Anterior cingulate cortex (tissue), 58 donors: ENCODE data around the gene SRGAP2B.
"Not testable (repeated sequence)": the region's sequence is repeated elsewhere in the genome, so short reads cannot be mapped to it uniquely, and the experiment has no call there.

Experiments used
- DNase-seq, 58 donors: peaks; one replicate each; lab custom pipeline; 2025; lab: John Stamatoyannopoulos, UW

SRGAP2B gene

DNA sequence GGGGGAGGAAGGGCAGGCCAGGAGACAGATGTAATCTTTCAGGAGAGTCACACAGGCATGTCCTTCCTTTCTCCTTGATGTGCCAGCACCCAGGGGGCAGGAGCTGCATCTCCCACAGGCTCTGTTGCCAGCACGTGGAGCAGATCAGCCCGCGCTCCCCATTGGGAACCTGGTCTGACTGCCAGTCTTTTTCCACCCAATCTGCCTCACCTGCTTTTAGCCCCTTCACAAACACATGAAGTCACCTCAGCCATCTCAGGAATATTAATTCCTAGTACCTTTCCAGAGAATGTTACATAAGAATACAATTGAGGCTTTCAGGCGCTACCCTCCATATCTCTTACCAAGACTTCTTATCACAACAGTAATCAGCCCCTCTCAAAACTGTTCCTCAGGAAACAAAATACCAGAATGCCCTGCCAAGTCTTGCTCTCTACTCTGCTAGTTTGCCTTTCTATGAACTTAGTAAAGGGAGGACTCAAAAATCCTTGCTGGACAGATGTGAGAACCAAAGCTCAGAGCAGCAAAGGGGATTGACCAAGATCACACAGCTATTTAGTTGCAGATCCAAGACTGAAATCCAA lies 94.3 kb downstream of the SRGAP2B start:
- DNase-seq: not testable (repeated sequence)

DNA sequence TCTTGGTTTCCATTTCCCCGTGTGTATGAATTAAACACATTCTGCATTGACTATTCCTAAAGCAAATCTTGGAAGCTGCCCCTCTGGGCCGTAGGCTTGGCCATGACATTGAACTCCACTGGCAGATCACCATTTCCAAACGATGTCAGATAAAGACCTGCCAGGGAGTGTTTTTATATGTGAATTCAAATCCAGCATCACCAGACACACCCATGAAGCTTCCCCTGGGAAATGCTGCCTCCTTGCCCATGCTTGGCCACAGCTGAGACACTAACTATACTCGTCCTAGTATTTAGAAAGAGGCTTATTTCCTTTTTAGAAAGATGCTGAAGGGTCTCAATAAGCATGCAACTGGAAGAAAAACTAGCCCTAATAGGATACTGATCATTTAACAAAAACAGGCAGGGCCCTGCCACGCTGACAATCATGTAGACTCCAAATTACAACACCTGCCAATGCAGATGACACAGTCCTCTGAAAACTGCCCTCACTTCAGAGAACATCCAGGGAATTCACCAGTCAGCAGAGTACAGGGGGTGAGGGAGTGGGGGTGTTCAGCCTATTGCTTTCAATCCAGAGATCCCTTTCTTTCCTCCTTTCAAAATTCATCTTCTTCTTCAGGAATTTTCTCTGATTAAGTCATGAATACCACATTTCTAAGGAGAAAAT lies 94.9 kb downstream of the SRGAP2B start:
- DNase-seq: not testable (repeated sequence)

DNA sequence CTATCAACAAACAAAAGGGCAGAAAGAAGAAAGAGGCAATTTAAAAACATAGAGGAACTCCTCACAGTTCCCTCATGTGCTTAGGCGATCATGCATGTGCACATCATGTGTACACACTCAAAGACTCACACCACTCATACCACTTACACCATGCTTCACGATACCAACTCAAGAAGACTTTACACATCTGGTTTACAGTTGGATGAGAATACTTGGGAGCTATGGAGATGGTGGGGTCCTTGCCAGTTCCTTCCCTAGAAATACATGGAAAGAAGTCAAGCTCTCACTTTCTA lies 96.2 kb downstream of the SRGAP2B start:
- not testable (repeated sequence) for DNase-seq

DNA sequence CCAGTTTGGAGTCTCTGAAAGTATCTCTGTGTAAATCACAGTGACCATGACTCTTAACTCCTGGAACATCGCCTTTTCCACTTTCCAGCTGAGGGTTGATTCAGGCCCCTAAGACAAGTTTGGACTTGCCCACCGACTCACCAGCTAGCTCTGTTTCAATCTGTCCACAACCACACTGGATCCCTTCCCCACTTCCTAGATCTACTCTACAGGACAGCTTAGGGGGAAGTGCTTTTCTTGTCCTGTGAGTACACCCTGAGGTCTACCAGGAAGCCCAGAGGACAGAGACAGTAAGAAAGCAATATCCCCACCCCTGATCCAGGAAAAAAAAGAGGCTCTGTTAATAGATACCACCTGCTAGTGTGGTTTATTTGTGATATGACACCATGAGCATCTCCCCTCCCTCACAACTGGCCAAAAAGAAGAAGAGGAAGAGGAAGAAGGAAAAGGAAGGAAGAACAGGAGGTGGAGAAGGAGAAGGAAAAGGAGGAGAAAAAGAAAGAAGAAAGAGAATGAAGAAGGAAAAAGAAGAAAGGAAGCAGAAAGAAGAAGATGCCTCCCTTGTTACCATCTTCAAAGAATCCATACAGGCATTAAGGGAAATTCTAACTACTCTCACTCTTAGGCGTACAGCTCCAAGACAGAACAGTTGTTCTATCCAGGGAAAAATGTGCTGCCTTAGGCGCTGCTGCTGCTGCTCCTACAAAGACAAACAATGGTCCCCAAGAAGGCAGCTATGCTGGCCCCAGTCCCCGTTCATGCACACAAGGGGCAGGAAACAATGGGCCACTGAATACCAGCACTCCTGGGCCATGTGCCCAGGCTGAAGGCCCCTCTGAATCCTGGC lies 96.8 kb downstream of the SRGAP2B start:
- DNase-seq: not testable (repeated sequence)

DNA sequence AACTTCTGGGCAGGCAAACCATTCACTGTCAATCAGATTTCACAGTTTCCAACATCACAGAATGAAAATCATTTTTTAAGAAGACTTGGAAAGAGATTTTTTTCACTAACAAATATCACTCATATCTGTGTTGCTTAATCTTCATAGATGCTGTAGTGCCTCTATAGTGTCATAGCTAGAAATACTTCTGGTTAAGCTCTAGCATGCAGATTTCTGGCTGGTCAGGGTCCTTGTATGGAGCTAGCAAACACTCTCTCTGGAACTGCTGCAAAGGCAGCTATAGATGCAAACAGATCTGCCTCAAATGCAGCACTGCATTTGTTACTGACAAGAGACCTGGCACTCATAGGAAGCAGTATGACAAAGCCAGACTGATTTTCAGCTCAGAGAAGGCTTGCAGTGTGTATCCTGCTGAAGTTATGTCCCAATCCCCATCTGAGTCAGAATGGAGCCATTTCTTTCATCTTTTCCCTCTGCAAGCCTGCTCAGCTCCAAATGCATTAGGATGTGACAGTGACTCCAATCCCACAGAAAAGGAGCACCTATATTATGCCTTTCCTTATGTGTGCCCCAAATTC lies 99.2 kb downstream of the SRGAP2B start:
- peak in 2 of 58 donors; percentile 1 to 16 for DNase-seq

DNA sequence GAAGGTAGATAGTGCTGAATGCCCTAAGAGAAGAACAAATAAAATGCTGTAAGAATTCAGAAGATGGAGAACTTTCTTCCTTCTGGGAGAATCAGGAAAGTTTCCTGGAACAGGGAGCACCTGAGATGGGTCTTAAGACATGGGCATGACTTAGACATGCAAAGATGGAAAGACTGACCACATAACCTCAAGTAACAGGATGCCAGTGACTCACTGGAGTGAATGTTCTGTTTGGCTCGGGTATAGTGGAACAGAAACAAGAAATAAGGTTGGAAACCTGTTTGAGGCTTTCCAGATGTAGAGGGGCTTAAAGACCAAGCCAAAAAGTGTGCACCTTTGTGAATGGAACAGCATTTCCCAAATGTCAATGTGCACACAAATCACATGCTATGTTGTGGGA lies 102.2 kb downstream of the SRGAP2B start:
- not testable (repeated sequence) for DNase-seq

DNA sequence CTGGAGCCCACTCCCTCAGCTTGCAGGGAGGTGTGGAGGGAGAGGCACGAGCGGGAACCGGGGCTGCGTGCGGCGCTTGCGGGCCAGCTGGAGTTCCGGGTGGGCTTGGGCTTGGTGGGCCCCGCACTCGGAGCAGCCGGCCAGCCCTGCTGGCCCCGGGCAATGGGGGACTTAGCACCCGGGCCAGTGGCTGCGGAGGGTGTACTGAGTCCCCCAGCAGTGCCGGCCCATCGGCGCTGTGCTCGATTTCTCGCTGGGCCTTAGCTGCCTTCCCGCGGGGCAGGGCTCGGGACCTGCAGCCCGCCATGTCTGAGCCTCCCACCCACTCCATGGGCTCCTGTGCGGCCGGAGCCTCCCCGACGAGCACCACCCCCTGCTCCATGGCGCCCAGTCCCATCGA lies 104.5 kb downstream of the SRGAP2B start:
- not testable (repeated sequence) for DNase-seq

DNA sequence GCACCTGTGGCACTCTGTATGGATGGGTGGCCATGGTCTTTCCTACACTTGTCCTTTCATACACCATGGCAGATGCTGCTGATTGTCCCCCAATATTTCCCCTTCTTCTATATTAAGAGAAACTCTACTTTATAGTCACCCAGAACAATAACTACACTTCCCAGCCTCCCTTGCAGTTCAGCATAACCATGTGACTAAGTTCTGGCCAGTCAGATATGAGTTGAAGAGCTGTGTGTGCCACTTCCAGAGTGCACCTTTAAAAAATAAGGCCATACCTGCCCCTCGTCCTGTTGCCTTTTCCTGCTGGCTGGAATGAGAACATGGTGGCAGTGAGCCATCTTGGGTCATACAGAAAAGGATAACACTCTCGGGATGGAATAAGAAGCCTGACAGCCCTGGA lies 108.0 kb downstream of the SRGAP2B start:
- not testable (repeated sequence) for DNase-seq

DNA sequence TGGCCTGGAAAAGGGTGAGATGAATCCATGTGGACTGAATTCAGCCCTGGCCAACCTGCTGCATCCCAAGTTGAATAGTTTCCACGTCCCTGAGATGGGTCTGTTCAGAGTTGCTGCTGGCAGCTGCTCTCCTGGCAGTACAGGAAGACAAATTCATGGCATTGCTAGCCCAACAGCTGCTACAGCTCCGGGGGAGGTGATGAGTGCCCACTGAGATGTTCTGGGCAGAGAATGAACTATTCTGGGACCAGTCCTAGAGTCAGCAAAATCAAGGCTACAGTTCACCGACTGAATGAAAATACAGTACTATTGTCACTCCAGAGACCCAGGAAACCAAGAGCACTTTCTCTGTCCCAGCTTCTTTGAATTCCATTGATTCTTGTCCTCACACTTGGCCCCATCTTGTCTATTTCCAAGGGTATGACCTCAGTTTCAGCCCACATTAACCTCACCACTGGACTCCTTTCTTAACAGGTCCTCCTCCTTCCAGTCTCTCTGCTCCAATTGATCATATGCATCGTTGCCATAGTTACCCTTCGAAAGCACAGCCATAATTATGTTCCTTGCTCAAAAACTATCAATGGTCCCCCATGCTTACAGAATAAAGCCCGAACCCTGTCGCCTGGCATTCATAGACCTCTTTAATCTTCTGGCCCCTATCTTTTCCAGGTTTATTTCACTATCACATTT lies 108.8 kb downstream of the SRGAP2B start:
- DNase-seq: not testable (repeated sequence)

DNA sequence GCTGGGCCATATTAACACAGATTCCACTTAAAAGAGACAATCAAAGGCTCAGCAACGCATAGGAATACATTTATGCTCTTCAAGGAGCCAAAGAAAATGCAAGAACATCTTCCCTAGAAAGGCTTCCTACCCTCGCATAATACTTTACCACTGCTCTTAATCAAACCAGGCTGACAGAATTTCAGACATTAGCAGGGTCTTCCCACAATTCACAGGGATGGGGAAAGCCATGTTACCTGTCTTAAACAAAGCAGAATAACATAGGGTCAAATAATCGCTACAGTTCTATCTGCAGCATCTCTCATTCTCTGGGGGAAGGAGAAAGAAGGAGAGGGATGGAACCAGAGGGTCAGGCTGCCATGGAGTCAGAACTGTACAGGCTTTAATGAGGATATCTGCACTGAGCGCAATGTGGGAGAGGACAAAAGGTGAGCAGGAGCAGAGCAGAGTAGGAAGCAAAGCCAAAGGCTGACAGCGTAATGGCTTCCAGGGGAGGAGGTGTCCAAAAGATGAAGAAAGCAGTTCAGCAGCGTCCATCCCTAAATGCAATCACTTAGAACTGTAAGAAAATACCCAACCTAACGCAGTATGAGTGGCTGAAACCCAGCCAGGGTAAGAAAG lies 109.5 kb downstream of the SRGAP2B start:
- not testable (repeated sequence) for DNase-seq

DNA sequence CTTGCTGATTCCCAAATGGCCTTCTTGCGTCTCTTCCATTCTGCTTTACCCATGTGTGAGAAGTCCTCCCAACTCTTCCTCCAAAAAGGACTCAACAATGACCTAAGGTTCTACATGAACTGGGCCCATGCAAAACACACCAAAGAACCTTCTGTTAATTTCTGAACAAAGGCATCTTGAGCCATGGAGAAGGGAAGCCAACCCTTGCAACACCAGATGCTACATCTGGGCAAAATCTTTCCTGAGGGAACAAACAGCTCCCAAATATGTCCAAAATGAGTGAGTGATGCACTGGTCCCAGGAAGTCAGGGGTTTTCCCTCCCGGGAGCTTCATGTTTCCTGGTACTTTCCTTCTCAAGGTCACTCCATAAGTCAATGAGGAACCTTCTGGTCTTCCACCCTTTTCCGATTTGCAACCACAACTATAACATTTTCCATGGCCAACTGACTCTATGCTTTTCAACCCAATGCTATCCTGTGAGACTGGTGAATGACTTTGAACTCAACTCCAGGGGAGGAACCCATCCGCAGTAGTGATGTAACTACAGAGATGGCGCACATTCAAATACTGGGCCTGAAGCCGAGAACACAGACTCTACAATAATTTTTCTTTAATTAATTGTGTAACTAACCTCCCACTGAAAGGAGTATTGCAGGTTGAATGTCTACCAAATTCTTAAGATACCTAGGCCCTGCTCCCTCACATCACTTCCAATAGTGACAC lies 112.2 kb downstream of the SRGAP2B start:
- not testable (repeated sequence) for DNase-seq

DNA sequence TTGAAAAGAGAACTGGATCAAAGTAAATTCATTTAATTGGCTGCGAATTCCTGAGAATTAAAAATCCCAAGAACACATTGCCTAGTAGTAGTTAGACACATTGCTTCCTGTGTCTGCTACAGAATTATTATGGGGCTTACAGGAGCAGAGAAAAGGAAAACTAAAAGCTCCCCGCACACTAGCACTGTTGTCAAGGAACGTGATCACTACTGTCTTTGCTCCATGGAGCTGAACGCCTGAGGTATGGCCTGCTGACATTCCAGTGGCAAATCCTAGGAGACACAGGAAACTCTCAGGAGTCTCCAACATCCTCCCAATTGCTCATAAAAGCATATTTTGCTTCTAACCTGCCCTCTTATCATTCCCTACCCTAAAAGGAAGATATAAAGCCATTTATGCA lies 114.0 kb downstream of the SRGAP2B start:
- DNase-seq: not testable (repeated sequence)

DNA sequence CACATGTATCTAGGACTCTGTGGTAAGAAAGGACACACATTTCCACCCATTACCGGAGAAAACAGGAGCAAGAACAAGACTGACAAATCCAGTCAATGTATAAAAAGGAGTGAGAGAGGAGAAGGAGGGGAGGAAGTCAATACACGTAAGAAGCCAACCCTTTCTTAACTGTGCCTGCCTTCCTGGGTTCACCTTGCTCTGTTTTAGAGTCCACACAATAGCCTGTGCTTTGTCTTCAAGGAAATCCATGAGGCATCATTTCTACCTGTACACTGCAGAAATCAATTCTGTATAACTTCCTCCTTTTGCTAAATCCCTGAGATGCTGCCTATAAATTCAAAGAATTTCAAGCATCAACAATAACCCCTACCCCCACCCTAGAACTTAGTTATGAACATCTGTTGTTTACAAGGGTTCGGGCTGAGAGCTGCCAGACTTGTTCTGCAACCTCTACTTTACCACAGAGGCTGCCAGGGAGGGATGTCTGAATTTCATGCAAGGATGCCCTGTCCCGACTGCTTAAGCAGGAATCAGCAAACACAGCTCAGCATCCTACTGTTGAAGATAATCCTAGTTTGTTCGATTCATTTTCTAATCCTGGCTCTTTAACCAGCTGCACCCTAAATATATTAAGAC lies 115.0 kb downstream of the SRGAP2B start:
- not testable (repeated sequence) for DNase-seq

DNA sequence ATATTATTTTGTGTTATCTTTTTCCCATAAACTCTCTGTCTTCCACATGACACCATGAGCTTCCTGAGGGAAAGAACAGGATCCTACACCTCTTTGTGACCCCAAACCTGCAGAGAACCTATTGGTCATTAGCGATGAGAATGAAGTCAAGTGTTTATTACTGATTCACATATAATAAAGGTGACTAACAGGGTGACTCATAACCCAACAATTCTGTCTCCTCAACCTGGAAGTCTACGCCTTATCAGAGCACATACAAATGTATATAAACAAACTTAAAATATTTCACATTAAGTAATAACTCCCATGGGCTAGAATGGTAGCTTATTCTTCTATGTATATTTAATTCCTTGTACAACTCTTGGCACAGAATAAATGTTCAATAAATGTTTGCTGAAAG lies 117.3 kb downstream of the SRGAP2B start:
- DNase-seq: not testable (repeated sequence)

DNA sequence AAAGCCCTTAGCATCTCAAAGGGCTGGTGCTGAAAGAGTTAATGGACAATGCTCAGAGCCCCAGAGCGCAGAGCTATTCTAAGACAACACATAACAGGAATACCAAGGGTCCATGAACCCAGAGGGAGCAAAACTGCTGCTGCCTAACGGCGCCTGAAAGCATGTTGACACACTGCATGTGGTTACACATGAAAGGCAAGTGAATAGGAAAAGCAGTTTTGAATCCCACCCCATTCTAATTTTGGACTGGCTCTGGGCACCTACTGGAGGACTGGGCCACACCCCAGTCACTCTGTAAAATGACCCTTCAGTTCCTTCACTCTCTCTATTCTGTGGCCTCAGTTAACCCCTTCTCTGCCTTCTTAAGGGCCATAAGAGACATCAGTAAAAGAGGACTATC lies 123.2 kb downstream of the SRGAP2B start:
- DNase-seq: not testable (repeated sequence)

DNA sequence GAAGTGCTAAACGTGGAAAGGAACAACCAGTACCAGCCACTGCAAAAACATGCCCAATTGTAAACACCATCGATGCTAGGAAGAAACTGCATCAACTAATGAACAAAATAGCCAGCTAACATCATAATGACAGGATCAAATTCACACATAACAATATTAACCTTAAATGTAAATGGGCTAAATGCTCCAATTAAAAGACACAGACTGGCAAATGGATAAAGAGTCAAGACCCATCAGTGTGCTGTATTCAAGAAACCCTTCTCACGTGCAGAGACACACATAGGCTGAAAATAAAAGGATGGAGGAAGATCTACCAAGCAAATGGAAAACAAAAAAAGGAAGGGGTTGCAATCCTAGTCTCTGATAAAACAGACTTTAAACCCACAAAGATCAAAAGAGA lies 128.6 kb downstream of the SRGAP2B start:
- DNase-seq: not testable (repeated sequence)

DNA sequence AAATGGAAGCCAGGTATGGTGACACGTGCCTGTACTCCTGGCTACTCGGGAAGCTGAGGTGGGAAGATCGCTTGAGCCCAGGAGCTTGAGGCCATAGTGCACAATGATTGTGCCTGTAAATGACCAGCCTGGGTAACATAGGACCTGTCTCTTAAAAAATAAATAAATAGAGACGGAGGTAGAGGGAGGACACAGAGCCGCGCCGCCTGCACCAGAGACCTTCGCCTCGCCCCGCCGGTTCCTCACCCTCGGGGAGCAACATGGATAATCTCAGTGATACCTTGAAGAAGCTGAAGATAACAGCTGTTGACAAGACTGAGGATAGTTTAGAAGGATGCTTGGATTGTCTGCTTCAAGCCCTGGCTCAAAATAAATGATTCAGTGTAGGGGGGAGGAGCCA lies 130.4 kb downstream of the SRGAP2B start:
- DNase-seq: not testable (repeated sequence)

DNA sequence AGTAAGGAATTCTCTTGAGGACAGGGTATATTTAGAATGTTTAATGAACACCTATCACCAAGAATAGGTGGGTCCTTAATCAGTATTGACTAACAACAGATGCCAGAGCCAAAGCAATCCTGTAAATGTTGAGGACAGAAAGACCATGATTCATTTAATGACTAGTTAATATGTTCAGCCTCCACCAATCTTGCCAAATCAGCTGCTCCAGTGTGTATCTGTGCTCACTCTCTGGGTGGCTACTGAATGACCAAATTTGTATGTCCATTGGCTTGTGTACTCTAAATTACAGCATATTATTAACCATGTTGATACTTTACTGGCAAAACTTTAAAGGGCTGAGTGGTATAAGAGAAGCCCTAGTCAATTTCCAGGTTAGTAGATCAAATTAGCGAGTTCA lies 130.9 kb downstream of the SRGAP2B start:
- not testable (repeated sequence) for DNase-seq

DNA sequence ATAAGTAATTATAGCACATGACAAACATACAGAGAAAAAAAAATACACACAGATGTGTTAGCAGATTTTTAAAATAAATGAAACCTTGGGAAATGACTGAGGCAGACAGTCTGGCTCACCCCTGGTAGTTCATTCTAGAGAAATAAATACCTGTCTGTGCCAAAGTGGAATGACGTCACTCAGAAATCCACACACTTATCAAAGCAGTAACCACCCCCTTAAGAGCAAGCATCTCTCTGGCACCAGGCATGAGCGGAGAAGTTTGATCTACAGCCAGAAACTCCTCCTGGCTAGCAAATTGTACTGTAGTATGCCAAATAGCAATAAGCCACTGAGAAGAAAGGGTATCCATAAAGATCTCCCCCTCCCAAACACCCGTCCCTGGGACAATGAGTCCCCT lies 131.6 kb downstream of the SRGAP2B start:
- not testable (repeated sequence) for DNase-seq
